ENCODE data around the gene THUMPD2. TPM values are rescaled to one million over a fixed set of nuclear protein-coding genes. Genes with fewer than 3 reads are reported as not detected.
"Not testable (repeated sequence)": the region's sequence is repeated elsewhere in the genome, so short reads cannot be mapped to it uniquely, and the experiment has no call there.

Gene THUMPD2
- total RNA-seq, 1 experiment from 2014 or later: 17.2 TPM

DNA sequence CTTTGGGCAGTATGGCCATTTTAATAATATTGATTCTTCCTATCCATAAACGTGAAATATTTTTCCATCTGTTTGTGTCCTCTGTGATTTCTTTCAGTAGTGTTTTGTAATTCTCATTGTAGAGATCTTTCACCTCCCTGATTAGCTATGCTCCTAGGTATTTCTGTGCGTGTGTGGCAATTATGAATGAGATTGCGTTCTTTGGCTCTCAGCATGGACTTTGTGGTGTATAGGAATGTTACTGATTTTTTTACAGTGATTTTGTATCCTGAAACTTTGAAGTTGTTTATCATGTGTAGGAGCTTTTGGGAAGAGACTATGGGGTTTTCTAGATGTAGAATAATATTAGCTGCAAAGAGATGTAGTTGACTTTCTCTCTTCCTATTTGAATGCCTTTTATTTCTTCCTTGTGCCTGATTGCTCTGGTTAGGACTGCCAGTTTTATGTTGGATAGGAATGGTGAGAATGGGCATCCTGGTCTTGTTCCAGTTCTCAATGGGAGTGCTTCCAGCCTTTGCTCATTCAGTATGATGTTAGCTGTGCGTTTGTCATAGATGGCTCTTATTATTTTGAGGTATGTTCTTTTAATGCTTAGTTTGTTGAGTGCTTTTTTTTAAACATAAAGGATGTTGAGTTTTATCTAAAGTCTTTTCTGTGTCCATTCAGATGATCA lies 27.0 kb upstream of the THUMPD2 start:
- CTCF ChIA-PET: no interaction called here

DNA sequence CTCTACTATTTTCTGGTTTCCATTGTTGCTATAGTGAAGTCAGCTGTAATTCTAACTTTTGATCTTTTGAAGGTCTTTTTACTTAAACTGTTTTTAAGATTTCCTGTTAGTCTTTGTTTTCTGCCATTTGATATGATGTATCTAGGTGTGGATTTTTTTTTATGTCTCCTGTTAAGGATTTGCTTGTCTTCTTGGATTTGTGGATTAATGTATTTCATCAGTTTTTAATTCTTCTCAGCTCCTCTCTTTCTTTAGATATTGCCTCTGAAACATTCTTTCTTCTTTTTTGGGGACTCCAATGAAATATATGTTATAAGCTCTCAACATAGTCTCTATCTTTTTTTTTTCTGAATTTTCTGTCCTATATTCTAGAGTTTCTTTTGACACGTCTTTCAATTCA lies 24.8 kb upstream of the THUMPD2 start:
- H3K27me3 Mint-ChIP-seq (ENCODE audit: insufficient read depth, unreplicated experiment): no peaks in the 10 kb centered on the region
- ChIA-PET CTCF (interaction anchor here (0.6 kb wide), 1 partner anchor 9 kb away, joined by 3 read pairs; no protein-coding TSS in a partner anchor), POLR2A (interaction anchor here (0.6 kb wide), 2 partner anchors 20 to 427 kb away, joined by 3 read pairs; no protein-coding TSS in a partner anchor)
- intact Hi-C loops (cut with micrococcal nuclease): no loop called here
- BruUV-seq (replicated peaks): no TSS peak
- H3K36me3 Mint-ChIP-seq (ENCODE audit: insufficient read depth, unreplicated experiment): no peaks in the 10 kb centered on the region
- no peak for TF ChIP-seq CTCF (IDR thresholded peaks at IDR 0.05; ENCODE audit: unreplicated experiment)
- peaks cover 24% of the 10 kb centered on the region for H3K9me3 Mint-ChIP-seq (ENCODE audit: unreplicated experiment)
- no peak for DNase-seq (ENCODE audit: unreplicated experiment)
- H3K27ac Mint-ChIP-seq (ENCODE audit: low read depth, unreplicated experiment): no peak overlapping the region
- H3K4me1 Mint-ChIP-seq (ENCODE audit: insufficient read depth, unreplicated experiment): peaks cover 5% of the 10 kb centered on the region
- H3K4me3 Mint-ChIP-seq (ENCODE audit: unreplicated experiment): no peak overlapping the region

More for the DNA sequence above, 27.0 kb upstream of the THUMPD2 start:
- no peak overlapping the region for H3K27ac Mint-ChIP-seq (ENCODE audit: low read depth, unreplicated experiment)
- peaks cover 32% of the 10 kb centered on the region for H3K9me3 Mint-ChIP-seq (ENCODE audit: unreplicated experiment)
- H3K4me3 Mint-ChIP-seq (ENCODE audit: unreplicated experiment): no peak overlapping the region
- DNase-seq (ENCODE audit: unreplicated experiment): no peak
- H3K36me3 Mint-ChIP-seq (ENCODE audit: insufficient read depth, unreplicated experiment): no peaks in the 10 kb centered on the region
- intact Hi-C loops (cut with micrococcal nuclease): no loop called here
- H3K4me1 Mint-ChIP-seq (ENCODE audit: insufficient read depth, unreplicated experiment): peaks cover 5% of the 10 kb centered on the region
- no peak for TF ChIP-seq CTCF (IDR thresholded peaks at IDR 0.05; ENCODE audit: unreplicated experiment)
- POLR2A ChIA-PET: no interaction called here
- BruUV-seq (replicated peaks): no TSS peak
- H3K27me3 Mint-ChIP-seq (ENCODE audit: insufficient read depth, unreplicated experiment): no peaks in the 10 kb centered on the region

DNA sequence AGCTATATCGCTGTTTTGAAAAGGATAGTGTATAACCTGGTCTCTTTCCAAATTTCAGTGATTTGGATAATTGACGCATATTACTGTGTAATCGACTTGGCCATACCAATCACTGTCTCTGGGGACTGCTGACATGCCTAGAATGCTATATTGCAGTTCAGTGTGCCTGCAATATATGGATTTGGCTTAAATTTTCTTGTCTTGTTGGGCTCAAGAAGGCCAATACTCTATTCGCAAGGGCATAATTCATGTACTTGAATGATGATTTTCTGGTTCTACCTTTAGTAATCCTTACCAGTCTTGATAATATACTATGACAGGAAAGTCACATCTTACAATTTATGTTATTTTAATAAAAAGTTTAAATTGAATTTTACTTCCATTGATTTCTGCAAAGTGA lies 21.7 kb upstream of the THUMPD2 start:
- H3K9me3 Mint-ChIP-seq (ENCODE audit: unreplicated experiment): peaks cover 17% of the 10 kb centered on the region
- H3K27ac Mint-ChIP-seq (ENCODE audit: low read depth, unreplicated experiment): no peak overlapping the region
- ChIA-PET CTCF (interaction anchor here (0.6 kb wide), 1 partner anchor 409 kb away, joined by 3 read pairs; no protein-coding TSS in a partner anchor), POLR2A (no interaction called here)
- no peak overlapping the region for H3K4me3 Mint-ChIP-seq (ENCODE audit: unreplicated experiment)
- no peak for TF ChIP-seq CTCF (IDR thresholded peaks at IDR 0.05; ENCODE audit: unreplicated experiment)
- no TSS peak for BruUV-seq (replicated peaks)
- peaks cover 1% of the 10 kb centered on the region for H3K4me1 Mint-ChIP-seq (ENCODE audit: insufficient read depth, unreplicated experiment)
- DNase-seq (ENCODE audit: unreplicated experiment): no peak
- intact Hi-C loops (cut with micrococcal nuclease): no loop called here
- H3K27me3 Mint-ChIP-seq (ENCODE audit: insufficient read depth, unreplicated experiment): no peaks in the 10 kb centered on the region
- no peaks in the 10 kb centered on the region for H3K36me3 Mint-ChIP-seq (ENCODE audit: insufficient read depth, unreplicated experiment)

- Mint-ChIP-seq H3K9me3 (ENCODE audit: unreplicated experiment) (peaks cover 6% of the 10 kb centered on the region), H3K4me1 (ENCODE audit: insufficient read depth, unreplicated experiment) (no peaks in the 10 kb centered on the region), H3K27ac (ENCODE audit: low read depth, unreplicated experiment) (no peak overlapping the region), H3K36me3 (ENCODE audit: insufficient read depth, unreplicated experiment) (no peaks in the 10 kb centered on the region), H3K27me3 (ENCODE audit: insufficient read depth, unreplicated experiment) (no peaks in the 10 kb centered on the region), H3K4me3 (ENCODE audit: unreplicated experiment) (no peak overlapping the region)
- no peak for TF ChIP-seq CTCF (IDR thresholded peaks at IDR 0.05; ENCODE audit: unreplicated experiment)
- BruUV-seq (replicated peaks): no TSS peak
- POLR2A ChIA-PET: interaction anchor here (0.5 to 0.7 kb wide), 4 partner anchors 34 to 1434 kb away, joined by 3 to 4 read pairs (median 3); no protein-coding TSS in a partner anchor
- CTCF ChIA-PET: no interaction called here
- intact Hi-C loops (cut with micrococcal nuclease): no loop called here
- no peak for DNase-seq (ENCODE audit: unreplicated experiment)
Observed at GRCh38 chr2:39796134-39796533, 17.1 kb upstream of the THUMPD2 start.

DNA sequence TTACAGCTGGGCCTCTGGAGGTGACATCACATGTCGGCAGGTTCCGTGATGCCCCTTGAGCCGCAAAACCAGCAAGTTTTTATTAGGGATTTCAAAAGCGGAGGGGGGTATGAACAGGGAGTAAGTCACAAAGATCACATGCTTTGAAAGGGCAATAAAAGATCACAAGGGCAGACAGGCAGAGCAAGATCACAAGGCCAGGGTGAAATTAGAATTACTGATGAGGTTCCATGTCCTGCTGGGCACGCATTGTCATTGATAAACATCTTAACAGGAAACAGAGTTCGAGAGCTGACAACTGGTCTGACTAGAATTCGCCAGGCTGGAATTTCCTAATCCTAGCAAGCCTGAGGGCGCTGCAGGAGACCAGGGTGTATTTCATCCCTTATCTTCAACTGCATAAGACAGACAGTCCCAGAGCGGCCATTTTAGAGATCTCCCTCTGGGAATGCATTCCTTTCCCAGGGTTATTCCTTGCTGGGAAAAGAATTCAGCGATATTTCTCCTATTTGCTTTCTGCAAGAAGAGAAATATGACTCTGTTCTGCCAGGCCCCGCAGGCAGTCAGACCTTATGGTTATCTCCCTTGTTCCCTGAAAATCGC lies 11.3 kb upstream of the THUMPD2 start:
- DNase-seq (ENCODE audit: unreplicated experiment); H3K36me3 Mint-ChIP-seq (ENCODE audit: insufficient read depth, unreplicated experiment); H3K27me3 Mint-ChIP-seq (ENCODE audit: insufficient read depth, unreplicated experiment); H3K27ac Mint-ChIP-seq (ENCODE audit: low read depth, unreplicated experiment); H3K4me1 Mint-ChIP-seq (ENCODE audit: insufficient read depth, unreplicated experiment); BruUV-seq (replicated peaks); intact Hi-C loops (cut with micrococcal nuclease); POLR2A ChIA-PET; H3K4me3 Mint-ChIP-seq (ENCODE audit: unreplicated experiment); CTCF ChIA-PET: not testable (repeated sequence)
- H3K9me3 Mint-ChIP-seq (ENCODE audit: unreplicated experiment): peaks cover 19% of the 10 kb centered on the region
